Heart left ventricle (tissue), 13 donors: ENCODE measurements around the gene SPAG9.

Experiments used
- POLR2A ChIP-seq, 2 donors: fragments of 450-650 bp; IDR thresholded peaks; one replicate each; pipeline ENCODE4 v1.6.1; 2017; ENCODE audit warnings: antibody characterized with exemption in 2 of 2, mild to moderate bottlenecking in 2 of 2, moderate library complexity in 2 of 2
- TF ChIP-seq, protein P1 (sequence below), 12 donors: fragments of 200-600 bp; sonication (generic) in 4 of 12; IDR thresholded peaks; one replicate each; pipeline versions ENCODE4 v1.5.0 to v1.8.0; 2018 to 2022; ENCODE audit warnings: antibody characterized with exemption in 12 of 12, mild to moderate bottlenecking in 5 of 12
- donor health status: ischemic (EF 13 %, LVEDD 7.1; RV severe dilation, severe dysfunction).
- donor health status: DM: no; HTN: yes; CAD: no.
- donor health status: DM: no; HTN: no; CAD: no.
- donor health status: ischemic (EF 25% LVEDD 6.9; RV normal size, moderate dysfunction).
- donor health status: ischemic (EF 25% LVEDD 5.7; RV mildly dilated, moderate dysfunction).
- donor health status: ischemic (EF 35%, LVEDD 5.7; RV mildly dilated, moderate dysfunction).
- donor health status: nonischemic (EF 11% LVEDD 7.7; RV severe dilation, severe dysfunction).
- donor health status: DM: yes; HTN: yes; CAD: no.
- donor health status: PGD.
- donor health status: ischemic (EF 29% LVEDD 5.4; RV normal size, mild dysfunction).
- donor health status: nonischemic (EF 23%, LVEDD 6.1; RV moderate dilation, normal function).

DNA sequence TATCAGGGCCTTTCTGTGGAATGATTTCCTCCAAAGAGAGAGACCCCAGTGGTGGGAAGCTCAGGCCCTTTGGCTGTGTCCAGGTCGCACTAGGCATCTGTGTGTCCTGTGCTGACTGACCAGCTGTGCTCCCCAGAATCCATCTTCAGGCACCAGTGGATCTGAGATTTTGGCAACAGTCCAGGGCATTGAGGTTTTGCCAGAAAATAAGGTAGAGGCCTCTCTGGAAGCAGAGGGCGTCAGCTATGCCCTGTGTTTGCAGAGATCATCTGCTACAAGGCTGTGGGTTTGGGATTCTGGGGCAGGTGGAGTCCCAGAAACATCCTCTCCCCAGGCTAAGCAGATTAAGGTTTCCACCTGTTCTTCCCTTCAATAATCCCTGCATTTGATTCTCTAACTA lies 197.1 kb downstream of the SPAG9 start:
- TF ChIP-seq, protein P1, sequence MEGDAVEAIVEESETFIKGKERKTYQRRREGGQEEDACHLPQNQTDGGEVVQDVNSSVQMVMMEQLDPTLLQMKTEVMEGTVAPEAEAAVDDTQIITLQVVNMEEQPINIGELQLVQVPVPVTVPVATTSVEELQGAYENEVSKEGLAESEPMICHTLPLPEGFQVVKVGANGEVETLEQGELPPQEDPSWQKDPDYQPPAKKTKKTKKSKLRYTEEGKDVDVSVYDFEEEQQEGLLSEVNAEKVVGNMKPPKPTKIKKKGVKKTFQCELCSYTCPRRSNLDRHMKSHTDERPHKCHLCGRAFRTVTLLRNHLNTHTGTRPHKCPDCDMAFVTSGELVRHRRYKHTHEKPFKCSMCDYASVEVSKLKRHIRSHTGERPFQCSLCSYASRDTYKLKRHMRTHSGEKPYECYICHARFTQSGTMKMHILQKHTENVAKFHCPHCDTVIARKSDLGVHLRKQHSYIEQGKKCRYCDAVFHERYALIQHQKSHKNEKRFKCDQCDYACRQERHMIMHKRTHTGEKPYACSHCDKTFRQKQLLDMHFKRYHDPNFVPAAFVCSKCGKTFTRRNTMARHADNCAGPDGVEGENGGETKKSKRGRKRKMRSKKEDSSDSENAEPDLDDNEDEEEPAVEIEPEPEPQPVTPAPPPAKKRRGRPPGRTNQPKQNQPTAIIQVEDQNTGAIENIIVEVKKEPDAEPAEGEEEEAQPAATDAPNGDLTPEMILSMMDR (IDR thresholded peaks at IDR 0.05), result no peak
- no peak for TF ChIP-seq POLR2A (IDR thresholded peaks at IDR 0.05)
